OCI-LY7 (cell line): ENCODE data around the gene COX14.

Experiments
- EZH2phosphoT487 ChIP-seq: fragments of 200-600 bp; sonication (generic); IDR thresholded peaks from 2 replicates; pipeline ENCODE4 v1.6.1; 2018; ENCODE audit warnings: low read depth, borderline replicate concordance, mild to moderate bottlenecking, mixed run types, antibody characterized with exemption, low read length, moderate library complexity, mixed read lengths
- TF ChIP-seq, protein P1 (sequence below): fragments of 200-600 bp; sonication (generic); conservative IDR thresholded peaks from 2 replicates; pipeline ENCODE4 v1.5.1; 2014; ENCODE audit warnings: mild to moderate bottlenecking, antibody characterized with exemption, low read length, moderate library complexity, mixed read lengths

DNA sequence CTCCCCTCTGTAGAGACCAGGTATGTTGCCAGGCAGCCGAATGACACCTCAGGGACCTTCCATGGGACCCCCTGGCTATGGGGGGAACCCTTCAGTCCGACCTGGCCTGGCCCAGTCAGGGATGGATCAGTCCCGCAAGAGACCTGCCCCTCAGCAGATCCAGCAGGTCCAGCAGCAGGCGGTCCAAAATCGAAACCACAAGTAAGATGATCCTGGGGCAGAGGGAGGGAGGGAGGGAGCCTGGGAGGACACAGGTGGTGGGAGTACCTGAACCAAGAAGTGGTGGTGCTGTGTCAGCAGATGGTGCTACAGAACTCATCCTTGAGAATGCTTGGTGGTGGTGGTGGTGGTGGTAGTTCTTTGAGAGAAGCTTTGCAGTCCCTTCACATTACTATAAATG, 25.9 kb upstream of the COX14 start:
- TF ChIP-seq, protein P1, sequence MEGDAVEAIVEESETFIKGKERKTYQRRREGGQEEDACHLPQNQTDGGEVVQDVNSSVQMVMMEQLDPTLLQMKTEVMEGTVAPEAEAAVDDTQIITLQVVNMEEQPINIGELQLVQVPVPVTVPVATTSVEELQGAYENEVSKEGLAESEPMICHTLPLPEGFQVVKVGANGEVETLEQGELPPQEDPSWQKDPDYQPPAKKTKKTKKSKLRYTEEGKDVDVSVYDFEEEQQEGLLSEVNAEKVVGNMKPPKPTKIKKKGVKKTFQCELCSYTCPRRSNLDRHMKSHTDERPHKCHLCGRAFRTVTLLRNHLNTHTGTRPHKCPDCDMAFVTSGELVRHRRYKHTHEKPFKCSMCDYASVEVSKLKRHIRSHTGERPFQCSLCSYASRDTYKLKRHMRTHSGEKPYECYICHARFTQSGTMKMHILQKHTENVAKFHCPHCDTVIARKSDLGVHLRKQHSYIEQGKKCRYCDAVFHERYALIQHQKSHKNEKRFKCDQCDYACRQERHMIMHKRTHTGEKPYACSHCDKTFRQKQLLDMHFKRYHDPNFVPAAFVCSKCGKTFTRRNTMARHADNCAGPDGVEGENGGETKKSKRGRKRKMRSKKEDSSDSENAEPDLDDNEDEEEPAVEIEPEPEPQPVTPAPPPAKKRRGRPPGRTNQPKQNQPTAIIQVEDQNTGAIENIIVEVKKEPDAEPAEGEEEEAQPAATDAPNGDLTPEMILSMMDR, result no peak
- no peak for TF ChIP-seq EZH2phosphoT487
